ENCODE data around the gene KDSR.

The KDSR gene

DNA sequence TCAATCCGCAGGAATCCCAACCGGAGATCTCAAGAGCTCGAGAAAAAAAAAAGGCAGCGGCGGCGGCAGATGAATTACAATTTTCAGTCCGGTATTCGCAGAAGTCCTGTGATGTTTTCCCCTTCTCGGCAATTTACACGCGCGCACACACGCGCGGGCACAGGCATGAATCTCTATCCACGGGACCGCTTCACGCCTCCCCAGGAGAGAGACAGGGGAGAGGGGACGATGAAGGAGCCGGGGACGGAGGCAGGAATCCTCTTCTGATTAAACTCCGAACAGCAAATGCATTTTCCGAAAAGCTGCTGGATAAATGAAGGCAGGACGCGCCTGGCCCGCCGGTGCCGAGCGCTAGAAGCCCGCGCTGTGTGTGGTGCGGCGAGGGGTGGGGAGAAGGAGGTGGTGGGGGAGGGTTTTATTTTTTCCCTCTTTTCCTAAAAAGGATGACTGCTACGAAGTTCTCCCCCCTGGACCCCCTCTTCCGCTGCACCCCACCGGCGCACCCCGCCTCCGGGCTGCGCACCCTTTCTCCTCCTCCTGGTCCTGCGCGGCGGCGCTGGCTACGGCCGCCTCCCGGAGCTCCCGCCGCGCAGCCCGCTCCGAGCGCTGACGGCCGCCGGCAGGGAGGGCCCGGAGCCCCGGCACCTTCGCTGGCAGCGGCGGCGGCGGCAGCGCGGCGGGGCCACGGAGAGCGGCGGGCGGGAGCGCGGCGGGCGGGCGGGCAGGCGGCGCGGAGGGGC is 47.5 kb downstream of the KDSR start, which contains the start of gene BCL2:
Gene BCL2 (minus strand): TSS at position 387 of the 740 bp plus-strand sequence.
- Histone ChIP-seq H3K9ac (ENCODE audit: low read length) (peak within 1 kb of the TSS; percentile 88), H3K36me3 (ENCODE audit: control insufficient read depth, insufficient read depth, low read length, severe bottlenecking) (no peaks in the 10 kb centered on the region), H3K27me3 (replicated peaks; ENCODE audit: control insufficient read depth, insufficient read depth, low read length) (no peaks in the 10 kb centered on the region), H3K9me3 (ENCODE audit: control insufficient read depth, low read length) (no peaks in the 10 kb centered on the region), H3K4me3 (ENCODE audit: low read length) (peak within 1 kb of the TSS; percentile 89), H3K4me1 (ENCODE audit: control insufficient read depth, insufficient read depth, low read length) (peaks cover 31% of the 10 kb centered on the region)
- DNase-seq (ENCODE audit: low read depth): peak; percentile 84

DNA sequence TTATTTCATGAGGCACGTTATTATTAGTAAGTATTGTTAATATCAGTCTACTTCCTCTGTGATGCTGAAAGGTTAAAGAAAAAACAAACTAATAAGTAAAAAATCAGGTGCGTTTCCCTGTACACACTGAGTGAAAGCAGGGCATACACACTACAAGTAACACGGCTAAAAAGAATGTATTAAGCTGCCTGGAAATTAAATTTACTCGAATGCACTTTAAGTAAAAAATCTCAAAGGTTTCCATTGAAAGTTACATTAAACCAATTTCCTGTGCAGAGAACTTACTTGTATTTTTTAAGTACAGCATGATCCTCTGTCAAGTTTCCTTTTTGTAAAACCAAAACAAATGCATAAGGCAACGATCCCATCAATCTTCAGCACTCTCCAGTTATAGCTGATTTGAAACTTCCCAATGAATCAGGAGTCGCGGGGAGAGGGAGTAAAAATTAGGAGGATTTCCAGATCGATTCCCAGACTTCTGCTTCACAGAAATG is 48.1 kb downstream of the KDSR start:
- Histone ChIP-seq H3K36me3 (ENCODE audit: control insufficient read depth, insufficient read depth, low read length, severe bottlenecking) (no peaks in the 10 kb centered on the region), H3K4me1 (ENCODE audit: control insufficient read depth, insufficient read depth, low read length) (peaks cover 31% of the 10 kb centered on the region), H3K9me3 (ENCODE audit: control insufficient read depth, low read length) (no peaks in the 10 kb centered on the region), H3K9ac (ENCODE audit: low read length) (peak overlapping the region; percentile 88), H3K27me3 (replicated peaks; ENCODE audit: control insufficient read depth, insufficient read depth, low read length) (no peaks in the 10 kb centered on the region), H3K4me3 (ENCODE audit: low read length) (peak overlapping the region; percentile 89)
- peak; percentile 20 for DNase-seq (ENCODE audit: low read depth)

DNA sequence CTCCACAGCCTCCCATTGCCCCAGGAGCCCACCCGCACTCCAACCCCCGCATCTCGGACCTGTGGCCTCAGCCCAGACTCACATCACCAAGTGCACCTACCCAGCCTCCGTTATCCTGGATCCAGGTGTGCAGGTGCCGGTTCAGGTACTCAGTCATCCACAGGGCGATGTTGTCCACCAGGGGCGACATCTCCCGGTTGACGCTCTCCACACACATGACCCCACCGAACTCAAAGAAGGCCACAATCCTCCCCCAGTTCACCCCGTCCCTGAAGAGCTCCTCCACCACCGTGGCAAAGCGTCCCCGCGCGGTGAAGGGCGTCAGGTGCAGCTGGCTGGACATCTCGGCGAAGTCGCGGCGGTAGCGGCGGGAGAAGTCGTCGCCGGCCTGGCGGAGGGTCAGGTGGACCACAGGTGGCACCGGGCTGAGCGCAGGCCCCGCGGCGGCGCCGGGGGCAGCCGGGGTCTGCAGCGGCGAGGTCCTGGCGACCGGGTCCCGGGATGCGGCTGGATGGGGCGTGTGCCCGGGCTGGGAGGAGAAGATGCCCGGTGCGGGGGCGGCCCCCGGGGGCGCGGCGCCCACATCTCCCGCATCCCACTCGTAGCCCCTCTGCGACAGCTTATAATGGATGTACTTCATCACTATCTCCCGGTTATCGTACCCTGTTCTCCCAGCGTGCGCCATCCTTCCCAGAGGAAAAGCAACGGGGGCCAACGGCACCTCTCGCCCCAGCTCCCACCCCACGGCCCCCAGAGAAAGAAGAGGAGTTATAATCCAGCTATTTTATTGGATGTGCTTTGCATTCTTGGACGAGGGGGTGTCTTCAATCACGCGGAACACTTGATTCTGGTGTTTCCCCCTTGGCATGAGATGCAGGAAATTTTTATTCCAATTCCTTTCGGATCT is 48.8 kb downstream of the KDSR start:
- Histone ChIP-seq H3K9ac (ENCODE audit: low read length) (peak overlapping the region; percentile 88), H3K4me1 (ENCODE audit: control insufficient read depth, insufficient read depth, low read length) (peaks cover 31% of the 10 kb centered on the region), H3K9me3 (ENCODE audit: control insufficient read depth, low read length) (no peaks in the 10 kb centered on the region), H3K27me3 (replicated peaks; ENCODE audit: control insufficient read depth, insufficient read depth, low read length) (no peaks in the 10 kb centered on the region), H3K36me3 (ENCODE audit: control insufficient read depth, insufficient read depth, low read length, severe bottlenecking) (no peaks in the 10 kb centered on the region), H3K4me3 (ENCODE audit: low read length) (peak overlapping the region; percentile 89)
- peak; percentile 23 for DNase-seq (ENCODE audit: low read depth)

DNA sequence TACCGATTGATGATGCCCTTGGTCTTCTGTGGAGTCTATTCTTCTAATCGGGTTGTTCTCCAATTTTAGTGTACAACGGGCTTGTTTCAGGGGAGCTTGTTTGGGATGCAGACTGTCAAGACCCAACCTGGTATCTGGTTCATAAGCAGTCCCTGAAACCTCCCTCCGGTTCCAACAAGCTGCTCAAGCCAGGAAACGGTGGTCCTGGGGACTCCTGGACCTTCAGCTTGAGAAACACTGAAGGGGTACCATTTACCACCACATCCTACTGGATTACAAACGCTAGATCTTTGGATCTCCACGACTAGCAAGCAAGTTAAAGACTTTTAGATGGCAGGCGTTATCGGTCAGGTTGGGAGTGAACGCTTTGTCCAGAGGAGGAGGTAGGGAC is 49.5 kb downstream of the KDSR start:
- Histone ChIP-seq H3K4me3 (ENCODE audit: low read length) (peak overlapping the region; percentile 89), H3K9me3 (ENCODE audit: control insufficient read depth, low read length) (no peaks in the 10 kb centered on the region), H3K4me1 (ENCODE audit: control insufficient read depth, insufficient read depth, low read length) (peaks cover 27% of the 10 kb centered on the region), H3K27me3 (replicated peaks; ENCODE audit: control insufficient read depth, insufficient read depth, low read length) (no peaks in the 10 kb centered on the region), H3K9ac (ENCODE audit: low read length) (peak overlapping the region; percentile 88), H3K36me3 (ENCODE audit: control insufficient read depth, insufficient read depth, low read length, severe bottlenecking) (no peaks in the 10 kb centered on the region)
- DNase-seq (ENCODE audit: low read depth): no peak

DNA sequence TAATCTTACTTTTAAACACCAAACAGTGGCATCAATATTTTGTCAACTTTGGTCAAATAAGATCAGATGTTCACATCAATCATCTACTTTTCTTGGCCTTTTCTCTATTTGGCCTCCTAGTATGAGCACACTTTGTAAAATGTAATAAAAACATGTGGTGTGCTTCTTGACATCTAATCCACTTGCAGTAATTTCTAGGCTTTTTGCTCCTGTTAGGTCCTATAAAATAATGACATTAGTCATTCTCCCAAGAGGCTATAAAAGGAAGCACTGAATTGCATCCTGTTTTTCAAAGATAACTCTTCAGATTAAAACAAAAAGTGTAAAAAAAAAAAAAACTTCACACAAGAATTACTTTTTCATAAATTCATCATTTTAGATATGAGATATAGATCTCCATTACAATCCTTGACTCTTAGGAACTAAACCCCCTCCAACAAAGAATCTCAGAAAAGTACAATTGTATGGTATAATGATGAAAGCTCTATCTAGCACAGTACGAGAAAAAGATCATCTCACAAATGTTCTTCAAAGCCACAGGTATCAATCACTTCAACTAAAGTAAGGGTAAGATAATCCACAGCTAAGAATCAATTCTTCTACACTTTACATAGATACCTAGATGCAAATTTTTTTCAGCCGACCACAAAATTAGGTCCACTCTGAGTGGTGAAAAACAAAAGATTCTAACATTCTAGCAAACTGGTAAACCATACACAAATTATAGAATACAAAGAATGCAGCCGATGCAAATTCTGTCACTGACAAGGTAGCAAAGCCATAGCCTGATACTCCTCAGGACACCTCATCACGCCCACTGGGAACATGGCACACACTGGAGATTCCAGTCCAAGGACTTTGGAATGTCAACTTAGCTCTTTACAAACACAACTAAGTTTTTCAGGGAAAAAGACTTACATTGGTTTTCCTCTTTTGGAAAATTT is 50.1 kb downstream of the KDSR start:
- peak overlapping the region; percentile 88 for H3K9ac ChIP-seq (ENCODE audit: low read length)
- H3K4me1 ChIP-seq (ENCODE audit: control insufficient read depth, insufficient read depth, low read length): peaks cover 20% of the 10 kb centered on the region
- H3K27me3 ChIP-seq (replicated peaks; ENCODE audit: control insufficient read depth, insufficient read depth, low read length): no peaks in the 10 kb centered on the region
- H3K4me3 ChIP-seq (ENCODE audit: low read length): peak overlapping the region; percentile 89
- no peak for DNase-seq (ENCODE audit: low read depth)
- H3K9me3 ChIP-seq (ENCODE audit: control insufficient read depth, low read length): no peaks in the 10 kb centered on the region
- no peaks in the 10 kb centered on the region for H3K36me3 ChIP-seq (ENCODE audit: control insufficient read depth, insufficient read depth, low read length, severe bottlenecking)

DNA sequence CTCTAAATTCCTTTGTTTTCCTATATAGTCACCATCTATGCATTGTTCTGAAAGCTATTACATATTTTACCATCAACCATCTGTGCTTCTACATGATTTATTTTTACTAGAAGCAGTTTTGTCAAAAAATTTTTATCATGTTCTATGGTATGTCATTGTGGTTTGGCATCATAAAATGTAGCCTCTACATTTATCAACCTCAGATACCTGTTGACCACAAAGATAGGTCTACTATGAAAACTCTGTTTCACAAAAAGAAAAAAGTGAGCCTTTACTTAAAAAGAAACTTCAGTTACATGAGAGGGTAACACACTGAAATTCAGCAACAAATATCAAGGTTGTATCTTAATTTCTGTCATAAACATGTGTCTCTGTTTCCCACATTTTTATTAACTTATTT is 51.1 kb downstream of the KDSR start:
- H3K36me3 ChIP-seq (ENCODE audit: control insufficient read depth, insufficient read depth, low read length, severe bottlenecking): no peaks in the 10 kb centered on the region
- H3K4me3 ChIP-seq (ENCODE audit: low read length): peak overlapping the region; percentile 47
- no peaks in the 10 kb centered on the region for H3K27me3 ChIP-seq (replicated peaks; ENCODE audit: control insufficient read depth, insufficient read depth, low read length)

DNA sequence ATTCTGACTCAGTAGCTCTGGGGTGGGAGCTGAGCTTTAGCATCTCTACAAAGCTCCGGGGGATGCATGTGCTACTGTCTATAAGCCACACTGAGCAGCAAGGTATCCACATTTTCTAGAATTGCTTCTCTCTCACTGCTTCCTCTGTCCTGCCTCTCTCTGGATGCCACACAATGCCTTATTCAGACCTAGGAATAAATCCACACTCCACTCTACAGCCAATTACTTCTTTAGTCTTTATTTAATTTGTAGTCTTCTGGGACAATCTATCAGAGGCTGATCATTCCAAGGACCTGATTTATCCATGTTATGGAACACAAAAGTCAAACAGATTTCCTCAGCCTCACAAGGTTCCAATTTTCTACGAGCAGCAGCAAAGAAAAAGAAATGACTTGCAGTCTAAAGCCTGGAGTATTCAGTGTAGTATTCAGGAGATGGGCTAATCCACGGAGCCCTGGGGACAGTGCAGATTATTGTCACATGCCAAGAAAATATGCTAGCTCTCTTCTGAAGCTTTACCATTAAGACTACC is 51.8 kb downstream of the KDSR start:
- H3K27me3 ChIP-seq (replicated peaks; ENCODE audit: control insufficient read depth, insufficient read depth, low read length): no peaks in the 10 kb centered on the region
- no peaks in the 10 kb centered on the region for H3K9me3 ChIP-seq (ENCODE audit: control insufficient read depth, low read length)
- H3K36me3 ChIP-seq (ENCODE audit: control insufficient read depth, insufficient read depth, low read length, severe bottlenecking): no peaks in the 10 kb centered on the region
- peak overlapping the region; percentile 47 for H3K4me3 ChIP-seq (ENCODE audit: low read length)
- no peak for DNase-seq (ENCODE audit: low read depth)
- peak overlapping the region; percentile 48 for H3K9ac ChIP-seq (ENCODE audit: low read length)
- peaks cover 16% of the 10 kb centered on the region for H3K4me1 ChIP-seq (ENCODE audit: control insufficient read depth, insufficient read depth, low read length)

More for the DNA sequence above, 51.1 kb downstream of the KDSR start:
- H3K4me1 ChIP-seq (ENCODE audit: control insufficient read depth, insufficient read depth, low read length): peaks cover 19% of the 10 kb centered on the region
- no peak for DNase-seq (ENCODE audit: low read depth)
- H3K9ac ChIP-seq (ENCODE audit: low read length): peak overlapping the region; percentile 48
- no peaks in the 10 kb centered on the region for H3K9me3 ChIP-seq (ENCODE audit: control insufficient read depth, low read length)

DNA sequence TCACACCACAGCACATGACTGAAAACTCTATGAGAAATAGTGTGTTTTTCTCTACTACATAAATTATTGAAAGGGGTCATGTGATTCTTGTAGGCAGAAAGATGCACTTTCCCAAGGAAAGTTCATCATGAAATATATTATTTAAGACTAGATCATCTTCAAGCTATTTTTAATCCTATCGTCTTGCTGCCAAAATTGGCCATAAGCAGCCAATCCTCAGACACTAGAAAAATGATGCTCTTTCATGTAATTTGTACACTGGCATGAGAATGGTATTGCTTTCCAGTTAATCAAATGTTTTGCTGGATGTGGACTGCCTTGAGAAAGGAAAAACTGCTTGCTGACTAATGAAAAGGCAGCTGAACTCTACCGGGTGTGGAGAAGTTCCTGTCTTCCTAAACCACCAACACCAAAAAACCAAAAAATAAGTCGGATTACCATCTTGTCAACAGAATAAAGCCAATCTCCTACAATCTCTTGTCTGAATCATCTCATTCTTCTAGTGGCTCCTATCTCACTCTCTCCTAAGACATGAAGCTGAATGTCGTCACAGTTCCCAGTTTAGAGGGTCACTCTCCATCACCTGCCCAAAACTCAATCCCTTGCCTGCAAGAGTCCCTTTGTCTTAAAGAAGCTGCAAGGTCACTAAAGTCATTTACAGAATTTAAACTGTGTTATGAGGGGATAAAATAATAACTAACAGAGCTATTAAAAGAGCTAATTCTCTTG is 52.8 kb downstream of the KDSR start:
- no peak overlapping the region for H3K4me3 ChIP-seq (ENCODE audit: low read length)
- peaks cover 16% of the 10 kb centered on the region for H3K4me1 ChIP-seq (ENCODE audit: control insufficient read depth, insufficient read depth, low read length)
- H3K27me3 ChIP-seq (replicated peaks; ENCODE audit: control insufficient read depth, insufficient read depth, low read length): no peaks in the 10 kb centered on the region
- H3K9me3 ChIP-seq (ENCODE audit: control insufficient read depth, low read length): no peaks in the 10 kb centered on the region
- DNase-seq (ENCODE audit: low read depth): no peak
- H3K36me3 ChIP-seq (ENCODE audit: control insufficient read depth, insufficient read depth, low read length, severe bottlenecking): no peaks in the 10 kb centered on the region
- H3K9ac ChIP-seq (ENCODE audit: low read length): no peak overlapping the region

DNA sequence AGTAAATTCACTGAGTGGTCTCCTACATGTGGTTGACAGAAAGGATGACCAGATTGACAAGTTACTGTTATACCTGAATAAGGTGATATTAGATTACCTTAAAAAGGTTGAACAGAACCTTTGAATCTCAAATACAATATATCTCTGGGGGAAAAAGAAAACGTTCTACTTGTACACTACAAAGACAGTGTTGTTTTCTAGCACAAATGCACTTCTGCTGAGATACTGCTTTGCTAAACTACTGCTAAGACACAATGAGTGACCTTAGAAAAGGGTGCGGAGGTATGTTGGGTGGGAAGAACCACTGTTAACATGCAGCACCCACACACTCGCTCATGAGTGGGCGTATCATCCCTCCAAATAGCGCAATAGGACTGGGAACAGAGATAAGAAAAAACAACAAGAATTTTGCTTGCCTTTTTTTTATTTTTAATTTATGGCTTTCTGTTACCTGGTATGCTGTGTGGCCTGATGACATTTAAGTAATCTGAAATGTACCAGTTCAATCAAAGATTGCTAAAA is 53.5 kb downstream of the KDSR start:
- Histone ChIP-seq H3K4me3 (ENCODE audit: low read length) (no peak overlapping the region), H3K9ac (ENCODE audit: low read length) (no peak overlapping the region), H3K36me3 (ENCODE audit: control insufficient read depth, insufficient read depth, low read length, severe bottlenecking) (no peaks in the 10 kb centered on the region), H3K27me3 (replicated peaks; ENCODE audit: control insufficient read depth, insufficient read depth, low read length) (no peaks in the 10 kb centered on the region), H3K4me1 (ENCODE audit: control insufficient read depth, insufficient read depth, low read length) (peaks cover 9% of the 10 kb centered on the region), H3K9me3 (ENCODE audit: control insufficient read depth, low read length) (no peaks in the 10 kb centered on the region)
- DNase-seq (ENCODE audit: low read depth): no peak
